SW 1271 (cell line): ENCODE results near the gene FANCC.

Experiments used
- DNase-seq, 2 experiments: peaks; one replicate each; lab custom pipeline; 2025; lab: John Stamatoyannopoulos, UW

FANCC gene

DNA sequence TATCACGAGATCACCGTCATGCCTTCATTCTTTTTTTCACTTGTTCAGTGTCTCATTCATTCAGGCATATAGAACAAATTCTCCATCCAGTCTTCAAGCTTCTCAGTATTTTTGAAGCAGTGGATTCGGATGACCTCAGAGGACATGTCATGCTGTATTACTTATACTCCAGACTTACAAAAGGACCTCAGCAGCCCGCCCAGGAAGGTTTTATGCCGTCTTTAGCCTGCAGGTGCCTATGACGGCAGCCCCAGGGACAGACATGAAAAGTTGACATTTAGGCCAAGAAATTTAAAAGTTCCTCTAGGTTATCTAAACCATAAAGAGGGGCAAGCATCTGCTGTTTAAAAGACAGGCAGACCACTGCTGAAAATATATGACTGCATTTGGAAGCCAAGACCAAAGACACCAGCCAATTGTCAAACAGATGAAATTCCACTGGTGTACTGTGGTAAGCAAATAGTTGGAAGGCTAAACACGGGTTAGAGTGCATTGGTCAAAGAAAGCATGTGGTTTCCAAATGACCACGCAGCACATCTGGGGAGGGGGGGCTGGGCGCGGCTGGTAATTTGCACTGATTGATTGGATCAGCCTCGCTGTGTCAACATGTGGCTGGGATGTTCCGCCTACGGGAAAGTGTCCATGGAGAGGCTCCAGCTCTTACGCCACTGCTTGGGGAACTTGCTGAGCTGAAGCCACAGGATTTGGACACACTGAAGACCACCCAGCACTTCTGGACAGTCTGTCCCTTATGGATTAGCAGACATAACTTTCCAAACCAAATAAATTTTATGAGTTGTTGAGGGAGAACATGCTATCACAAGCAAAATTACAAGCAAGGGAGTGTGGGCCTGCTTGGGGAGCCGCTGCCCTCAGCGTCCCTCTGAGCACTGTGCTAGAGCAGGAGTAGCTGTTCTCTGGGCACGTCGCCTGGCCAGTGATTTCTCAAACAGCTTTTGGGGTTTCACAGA is 173.6 kb downstream of the FANCC start:
- no peak for DNase-seq

DNA sequence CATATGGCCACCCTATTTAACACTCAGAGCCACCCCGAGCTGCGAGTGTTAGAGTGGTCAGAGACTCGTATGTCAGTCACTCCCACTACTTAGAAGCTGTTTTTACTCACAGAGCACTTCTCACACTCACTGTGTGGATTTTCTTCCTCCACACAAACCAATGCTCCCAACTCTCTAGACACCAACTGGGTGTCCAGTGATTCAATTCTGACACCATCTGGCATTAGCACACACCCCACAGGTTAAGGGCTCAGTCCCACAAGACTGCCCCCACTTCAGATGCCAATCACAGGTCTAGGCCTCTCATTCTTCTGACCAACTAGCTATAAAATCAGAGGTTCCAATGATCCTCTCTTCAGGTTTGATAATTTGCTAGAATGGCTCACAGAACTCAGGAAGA is 174.8 kb downstream of the FANCC start:
- DNase-seq = no peak

GRCh38 chr9:95142315-95142714 is 175.2 kb downstream of the FANCC start:
- no peak for DNase-seq

- no peak for DNase-seq
These were observed 176.7 kb downstream of the FANCC start for GRCh38 chr9:95140821-95141220.

DNA sequence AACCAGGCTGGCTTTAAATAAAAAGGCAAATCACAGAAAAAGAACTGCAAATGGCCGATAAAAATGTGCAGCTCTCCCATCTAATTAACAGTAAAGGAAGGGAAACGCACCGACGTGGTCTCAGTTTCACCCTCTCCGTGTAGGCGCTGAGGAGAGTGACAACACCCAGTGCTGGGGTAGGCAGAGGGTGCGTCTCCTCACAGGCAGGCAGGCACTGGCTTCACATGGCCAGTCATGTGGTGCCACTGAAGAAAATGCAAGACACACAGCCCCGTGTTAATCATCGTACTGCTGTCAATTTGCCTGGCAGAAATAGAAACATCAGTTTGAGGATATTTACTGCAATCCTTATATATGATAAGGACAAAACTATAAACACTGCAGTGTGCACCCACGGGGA is 178.4 kb downstream of the FANCC start:
- no peak for DNase-seq

DNA sequence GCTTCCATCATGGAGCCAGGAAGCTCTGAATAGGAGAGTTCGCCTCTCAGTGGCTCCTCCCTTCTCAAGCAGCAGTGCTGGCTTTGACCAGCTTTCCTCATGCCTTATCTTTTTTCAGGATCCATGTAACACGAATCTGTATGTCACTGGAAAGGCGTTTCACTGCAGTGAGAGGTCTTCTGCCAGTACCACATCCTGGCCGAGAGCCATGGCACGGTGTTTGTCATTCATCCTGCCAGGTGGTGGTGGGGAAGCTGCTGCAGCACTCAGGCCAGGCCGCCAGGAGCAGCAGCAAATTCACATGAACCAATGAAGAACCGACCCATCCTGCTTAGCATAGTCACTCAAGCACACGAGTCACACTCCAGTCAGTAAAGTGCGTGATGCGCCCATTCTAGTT is 179.0 kb downstream of the FANCC start:
- no peak for DNase-seq

GRCh38 chr9:95137587-95138145 is 179.8 kb downstream of the FANCC start:
- DNase-seq = no peak

- no peak for DNase-seq
These were observed 181.8 kb downstream of the FANCC start for GRCh38 chr9:95135756-95136155.

- DNase-seq = no peak
These were observed 183.0 kb downstream of the FANCC start for GRCh38 chr9:95134457-95134881.

DNA sequence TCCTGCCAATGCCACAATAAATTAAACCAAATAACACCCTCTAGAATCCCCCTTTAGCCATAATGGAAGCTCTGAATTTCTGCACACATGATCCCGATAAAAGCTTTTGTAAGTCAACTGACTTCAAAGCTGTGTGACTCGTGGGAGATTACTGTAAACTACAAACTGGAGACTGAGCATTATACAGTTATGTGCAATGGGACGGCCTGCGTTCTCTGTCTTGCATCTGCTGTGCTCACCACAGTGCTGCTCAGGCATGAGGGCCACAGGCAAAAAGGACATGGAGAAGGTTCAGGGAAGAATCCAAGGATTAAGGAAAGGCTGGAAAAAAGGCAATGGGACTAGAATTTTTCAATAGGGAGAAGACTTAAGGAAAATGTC is 184.2 kb downstream of the FANCC start:
- no peak for DNase-seq

- DNase-seq = no peak
These were observed 184.9 kb downstream of the FANCC start for GRCh38 chr9:95132366-95133324.

DNA sequence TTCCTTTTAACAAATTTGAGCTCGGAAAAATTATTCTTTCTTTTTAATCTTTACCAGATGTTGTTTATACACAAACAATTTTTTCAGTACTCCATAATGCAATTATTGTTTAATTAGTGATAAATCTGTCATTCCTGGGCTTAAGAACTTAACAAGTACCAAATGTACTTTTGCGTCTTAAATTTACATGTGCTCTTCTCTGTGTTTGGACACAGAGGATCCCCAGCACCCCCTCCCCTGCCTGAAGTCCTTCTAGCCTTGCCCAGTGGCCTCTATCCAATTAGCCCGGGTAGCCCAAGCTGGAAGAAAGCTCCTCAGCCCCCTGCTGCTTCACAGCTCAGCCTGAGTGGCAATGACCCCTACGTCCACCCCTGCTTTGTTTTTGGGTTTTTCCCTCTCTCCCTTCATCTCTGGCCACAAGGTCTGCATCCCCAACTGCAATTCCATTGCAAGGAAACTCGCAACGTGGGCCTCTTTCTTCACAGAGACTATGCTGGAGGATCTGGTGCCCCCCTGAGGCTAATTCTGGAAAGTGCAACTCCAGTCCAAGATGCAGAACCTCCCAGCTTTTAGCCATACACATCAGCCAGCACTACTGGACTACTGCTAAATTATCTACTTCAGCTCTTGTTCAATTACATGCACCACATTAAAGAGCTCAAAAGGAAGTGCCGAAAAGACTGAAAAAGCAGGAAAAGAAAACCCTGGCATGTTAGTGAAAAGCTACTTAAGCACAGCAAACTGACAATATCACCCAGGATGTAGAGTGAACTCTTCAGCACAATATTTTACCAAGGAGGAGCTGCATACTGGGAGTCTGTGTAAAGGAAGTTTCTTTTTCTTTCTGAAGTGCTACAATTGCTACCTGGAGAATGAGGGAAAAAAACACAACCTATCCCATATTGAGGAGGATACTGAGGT is 186.2 kb downstream of the FANCC start:
- DNase-seq = peak in 1 of 2 experiments; percentile 31

DNA sequence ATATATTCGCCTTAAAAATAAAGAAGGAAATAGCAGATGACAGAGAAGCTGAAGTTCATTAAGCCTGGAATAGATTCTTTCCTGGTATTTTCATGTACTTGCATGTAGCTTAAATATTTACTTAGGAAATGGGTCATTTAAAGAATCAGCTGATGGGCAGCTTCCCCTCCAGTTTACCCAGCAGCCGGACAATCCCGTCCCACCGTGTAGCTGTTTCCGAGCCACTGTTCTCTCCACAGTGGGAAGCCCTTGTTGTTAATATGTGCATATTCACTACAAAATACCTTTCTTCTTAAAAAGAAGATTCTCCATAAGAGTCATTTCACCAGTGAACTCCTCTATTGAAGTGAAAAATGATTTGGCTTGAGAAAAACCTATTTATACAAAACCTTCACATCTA is 187.0 kb downstream of the FANCC start:
- no peak for DNase-seq

DNA sequence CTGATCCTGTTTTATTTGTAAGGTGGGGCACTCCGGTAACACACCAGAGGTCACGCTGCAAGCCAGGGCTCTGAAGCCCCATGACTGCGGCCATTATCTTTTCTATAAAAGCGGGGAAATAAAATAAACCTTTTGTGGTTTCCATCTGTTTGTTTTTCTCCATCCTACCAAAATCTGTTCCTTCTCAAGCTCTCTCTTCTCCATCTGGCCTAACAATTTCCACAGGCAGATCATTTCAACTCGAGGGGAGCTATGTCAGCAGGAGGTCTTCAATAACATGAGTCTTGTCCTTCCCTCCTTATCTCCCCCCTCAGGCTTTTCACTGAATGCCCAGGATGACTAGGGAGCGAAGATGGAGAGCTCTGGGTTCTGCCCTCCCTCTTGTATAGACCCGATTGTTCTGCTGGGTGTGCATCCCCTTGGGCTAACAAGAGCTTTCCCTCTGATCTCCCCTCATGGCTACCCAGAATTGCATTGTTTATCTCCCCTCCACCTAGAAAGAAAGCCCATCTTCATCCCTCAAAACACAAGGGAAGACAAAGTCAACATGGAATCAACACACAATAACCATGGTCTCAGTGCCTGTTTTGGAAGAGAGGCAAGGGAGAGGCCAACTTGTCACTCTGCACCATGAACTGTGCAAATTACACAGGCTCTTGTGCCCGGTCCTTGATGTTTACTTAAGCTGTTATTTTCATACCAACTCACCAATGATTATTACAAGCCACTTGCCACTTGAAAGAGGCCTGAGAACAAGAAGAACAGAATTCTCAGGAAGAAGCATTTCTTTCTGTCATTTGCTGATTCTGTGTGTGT is 187.8 kb downstream of the FANCC start:
- DNase-seq = no peak

- DNase-seq = no peak
These were observed 189.4 kb downstream of the FANCC start for GRCh38 chr9:95128177-95128524.

- DNase-seq = peak; percentile 30 to 63
These were observed 190.0 kb downstream of the FANCC start for GRCh38 chr9:95127249-95128176.

DNA sequence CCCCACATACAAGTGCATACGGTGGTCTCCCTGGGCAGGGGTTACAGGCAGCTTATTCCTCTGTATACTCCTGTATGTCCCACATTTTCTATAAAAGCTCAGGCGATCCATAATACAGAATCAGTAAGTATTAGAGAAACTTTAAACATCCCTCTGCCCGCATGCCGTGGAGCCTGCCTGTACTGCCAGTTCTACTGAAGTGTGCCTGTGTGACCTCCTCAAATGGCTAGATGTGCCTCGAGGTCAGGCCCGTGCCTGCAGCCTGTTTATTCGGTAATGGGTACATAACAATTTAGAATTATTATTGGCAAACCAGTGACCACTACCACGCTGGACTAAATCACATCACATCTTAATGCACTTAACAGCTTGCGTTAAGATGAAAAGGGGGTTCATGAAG is 190.8 kb downstream of the FANCC start:
- no peak for DNase-seq

- DNase-seq = no peak
These were observed 191.9 kb downstream of the FANCC start for GRCh38 chr9:95125652-95126051.
